OCI-LY1 (cell line): ENCODE results near the gene ITGAX.

Experiments used
- H2AFZ ChIP-seq: fragments of 200-600 bp; sonication (generic), shearing (Covaris generic); 2 replicates; pipeline ENCODE4 v1.6.0; 2014; ENCODE audit warnings: antibody characterized with exemption, mild to moderate bottlenecking, low read length
- H3F3A ChIP-seq: fragments of 200-600 bp; sonication (generic), shearing (Covaris generic); 2 replicates; pipeline ENCODE4 v1.6.0; 2014; ENCODE audit warnings: mild to moderate bottlenecking, antibody characterized with exemption, low read length, moderate library complexity; ENCODE audit not compliant: insufficient read depth
- H3K27ac ChIP-seq: fragments of 200-600 bp; sonication (generic); 2 replicates; pipeline ENCODE4 v1.5.1; 2014; ENCODE audit warnings: low read length, mixed run types, mild to moderate bottlenecking, low read depth; ENCODE audit not compliant: poor library complexity, severe bottlenecking
- H3K27me3 ChIP-seq: fragments of 200-600 bp; sonication (generic); 2 replicates; pipeline ENCODE4 v1.6.0; 2014; ENCODE audit warnings: antibody characterized with exemption, mild to moderate bottlenecking, low read length, moderate library complexity; ENCODE audit not compliant: insufficient read depth
- H3K36me3 ChIP-seq: fragments of 200-600 bp; sonication (generic); 2 replicates; pipeline ENCODE4 v1.6.1; 2014; ENCODE audit warnings: mild to moderate bottlenecking, antibody characterized with exemption, low read length, moderate library complexity, mixed read lengths; ENCODE audit not compliant: insufficient read depth
- H3K4me1 ChIP-seq: fragments of 200-600 bp; sonication (generic); 2 replicates; pipeline ENCODE4 v1.5.1; 2014; ENCODE audit warnings: mild to moderate bottlenecking, low read length, moderate library complexity; ENCODE audit not compliant: insufficient read depth, severe bottlenecking
- H3K4me2 ChIP-seq: fragments of 200-600 bp; sonication (generic), shearing (Covaris generic); 2 replicates; pipeline ENCODE4 v1.6.1; 2014; ENCODE audit warnings: low read length
- H3K4me3 ChIP-seq: fragments of 200-600 bp; sonication (generic); 2 replicates; pipeline ENCODE4 v1.5.1; 2014; ENCODE audit warnings: low read length, low read depth, mild to moderate bottlenecking, mixed read lengths; ENCODE audit not compliant: poor library complexity, severe bottlenecking
- H3K79me2 ChIP-seq: fragments of 200-600 bp; shearing (Covaris generic); 2 replicates; pipeline ENCODE4 v1.6.1; 2016; ENCODE audit warnings: mixed run types, low read length, mixed read lengths; ENCODE audit not compliant: insufficient read depth
- H3K9ac ChIP-seq: fragments of 200-600 bp; sonication (generic), shearing (Covaris generic); 2 replicates; pipeline ENCODE4 v1.6.1; 2014; ENCODE audit warnings: mild to moderate bottlenecking, low read length, mixed read lengths
- H3K9me2 ChIP-seq: fragments of 200-600 bp; sonication (generic), shearing (Covaris generic); 2 replicates; pipeline ENCODE4 v1.6.1; 2014; ENCODE audit warnings: low read depth, mild to moderate bottlenecking, low read length, mixed read lengths
- H3K9me3 ChIP-seq: fragments of 200-600 bp; shearing (Covaris generic); 2 replicates; pipeline ENCODE4 v1.6.1; 2014; ENCODE audit warnings: low read length, mixed read lengths
- H4K20me1 ChIP-seq: fragments of 200-600 bp; sonication (generic), shearing (Covaris generic); 2 replicates; pipeline ENCODE4 v1.6.0; 2016; ENCODE audit warnings: mild to moderate bottlenecking, low read length; ENCODE audit not compliant: insufficient read depth
- CTCF ChIP-seq: fragments of 200-600 bp; sonication (generic), shearing (Covaris generic); IDR thresholded peaks from 2 replicates; pipeline ENCODE4 v1.5.1; 2017; ENCODE audit warnings: mild to moderate bottlenecking, antibody characterized with exemption, low read length, moderate library complexity, mixed read lengths
- EZH2 ChIP-seq: fragments of 200-600 bp; sonication (generic), shearing (Covaris generic); IDR thresholded peaks from 2 replicates; pipeline ENCODE4 v1.8.0; 2017; ENCODE audit warnings: borderline replicate concordance, mixed run types, mild to moderate bottlenecking, antibody characterized with exemption, low read length, moderate library complexity, mixed read lengths

ITGAX gene

DNA sequence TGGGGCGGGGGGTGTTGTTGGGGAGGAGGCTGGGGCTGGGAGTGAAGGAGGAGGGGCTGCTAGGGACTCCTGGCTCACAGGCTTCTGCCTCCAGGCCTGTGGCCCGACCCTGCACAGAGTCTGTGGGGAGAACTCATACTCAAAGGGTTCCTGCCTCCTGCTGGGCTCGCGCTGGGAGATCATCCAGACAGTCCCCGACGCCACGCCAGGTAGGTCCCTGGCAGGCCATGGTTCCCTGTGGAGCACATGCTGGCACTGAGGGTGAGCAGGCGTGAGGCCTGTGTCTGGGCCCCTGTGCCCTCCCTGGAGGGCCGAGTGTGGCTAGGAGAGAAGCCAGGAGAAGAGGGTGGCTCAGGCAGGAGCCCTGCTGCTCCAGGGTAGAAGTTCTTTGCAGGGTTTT is 42.7 kb downstream of the ITGAX start:
- H3K27me3 ChIP-seq: no peaks in the 10 kb centered on the region; the same call in 1 of the 2 replicates
- no peaks in the 10 kb centered on the region for H3F3A ChIP-seq
- H3K79me2 ChIP-seq: no peaks in the 10 kb centered on the region
- H3K4me2 ChIP-seq: no peak overlapping the region
- no peak overlapping the region for H2AFZ ChIP-seq
- H3K27ac ChIP-seq: no peak overlapping the region
- no peaks in the 10 kb centered on the region for H4K20me1 ChIP-seq
- no peaks in the 10 kb centered on the region for H3K9me3 ChIP-seq
- no peaks in the 10 kb centered on the region; the same call in 1 of the 2 replicates for H3K36me3 ChIP-seq
- H3K9me2 ChIP-seq: no peaks in the 10 kb centered on the region
- no peak overlapping the region for H3K9ac ChIP-seq
- H3K4me3 ChIP-seq: no peak overlapping the region
- no peaks in the 10 kb centered on the region for H3K4me1 ChIP-seq
- no peak for TF ChIP-seq EZH2
- TF ChIP-seq CTCF: no peak

- no peaks in the 10 kb centered on the region for H4K20me1 ChIP-seq
- no peaks in the 10 kb centered on the region for H3K4me1 ChIP-seq
- no peaks in the 10 kb centered on the region; the same call in 1 of the 2 replicates for H3K36me3 ChIP-seq
- H2AFZ ChIP-seq: no peak overlapping the region
- H3K79me2 ChIP-seq: no peaks in the 10 kb centered on the region
- H3K4me3 ChIP-seq: no peak overlapping the region
- H3K4me2 ChIP-seq: no peak overlapping the region
- H3K9ac ChIP-seq: no peak overlapping the region
- TF ChIP-seq CTCF (no peak), EZH2 (no peak)
- no peaks in the 10 kb centered on the region; the same call in 1 of the 2 replicates for H3K27me3 ChIP-seq
- no peaks in the 10 kb centered on the region for H3K9me2 ChIP-seq
- H3K9me3 ChIP-seq: no peaks in the 10 kb centered on the region
- no peak overlapping the region for H3K27ac ChIP-seq
- no peaks in the 10 kb centered on the region for H3F3A ChIP-seq
Measured at GRCh38 chr16:31400191-31400590, 45.2 kb downstream of the ITGAX start.

- no peak overlapping the region for H3K4me3 ChIP-seq
- H3K27ac ChIP-seq: no peak overlapping the region
- no peaks in the 10 kb centered on the region for H3F3A ChIP-seq
- no peaks in the 10 kb centered on the region; the same call in 1 of the 2 replicates for H3K36me3 ChIP-seq
- no peaks in the 10 kb centered on the region for H3K9me2 ChIP-seq
- H3K4me1 ChIP-seq: no peaks in the 10 kb centered on the region
- no peak overlapping the region for H3K9ac ChIP-seq
- H3K9me3 ChIP-seq: no peaks in the 10 kb centered on the region
- H3K4me2 ChIP-seq: no peak overlapping the region
- no peaks in the 10 kb centered on the region for H4K20me1 ChIP-seq
- H2AFZ ChIP-seq: no peak overlapping the region
- H3K27me3 ChIP-seq: no peaks in the 10 kb centered on the region; the same call in 1 of the 2 replicates
- no peaks in the 10 kb centered on the region for H3K79me2 ChIP-seq
- TF ChIP-seq CTCF (no peak), EZH2 (no peak)
Measured at GRCh38 chr16:31401436-31401835, 46.5 kb downstream of the ITGAX start.
